ENCODE data around the gene RAVER1. TPM values are rescaled to one million over a fixed set of nuclear protein-coding genes. Genes with fewer than 3 reads are reported as not detected.

RAVER1 gene
- total RNA-seq, 1 experiment from 2014 or later: 86.9 TPM

GRCh38 chr19:10332965-10333757 is at the start of gene RAVER1 (continued):
- TF ChIP-seq IRF1 (CRISPR knock-in tag; IDR thresholded peaks at IDR 0.05) (no peak), MAX (CRISPR knock-in tag; IDR thresholded peaks at IDR 0.05) (peak; percentile 73), USF1 (CRISPR knock-in tag; IDR thresholded peaks at IDR 0.05) (0 out of 2 replicates have a peak, but pooled peaks have one; percentile 42), OVOL2 (CRISPR knock-in tag; IDR thresholded peaks at IDR 0.05; ENCODE audit: borderline replicate concordance) (no peak), ETV6 (CRISPR knock-in tag; IDR thresholded peaks at IDR 0.05) (no peak), PRRX2 (CRISPR knock-in tag; IDR thresholded peaks at IDR 0.05) (no peak), SOX15 (CRISPR knock-in tag; IDR thresholded peaks at IDR 0.05) (no peak), JUN (CRISPR knock-in tag; IDR thresholded peaks at IDR 0.05) (peak; percentile 74), CBFB (CRISPR knock-in tag; IDR thresholded peaks at IDR 0.05; ENCODE audit: low read depth) (no peak), ZNF416 (CRISPR knock-in tag; IDR thresholded peaks at IDR 0.05) (no peak), NFYB (CRISPR knock-in tag; conservative IDR thresholded peaks at IDR 0.05; ENCODE audit: low read depth) (peak; percentile 60), ZNF232 (CRISPR knock-in tag; IDR thresholded peaks at IDR 0.05) (no peak), ATF1 (CRISPR knock-in tag; IDR thresholded peaks at IDR 0.05) (no peak), ZNF281 (CRISPR knock-in tag; IDR thresholded peaks at IDR 0.05) (peak; percentile 58; the same call in 1 of the 2 replicates), NR1H2 (CRISPR knock-in tag; IDR thresholded peaks at IDR 0.05) (no peak), ZNF532 (CRISPR knock-in tag; IDR thresholded peaks at IDR 0.05; ENCODE audit: borderline replicate concordance) (no peak), MLX (CRISPR knock-in tag; IDR thresholded peaks at IDR 0.05) (no peak), ESRRA (CRISPR knock-in tag; IDR thresholded peaks at IDR 0.05; ENCODE audit: borderline replicate concordance) (no peak), IRF2 (CRISPR knock-in tag; IDR thresholded peaks at IDR 0.05; ENCODE audit: borderline replicate concordance, low read depth) (no peak), MYBL2 (CRISPR knock-in tag; IDR thresholded peaks at IDR 0.05) (0 out of 2 replicates have a peak, but pooled peaks have one; percentile 35), TCF7 (CRISPR knock-in tag; IDR thresholded peaks at IDR 0.05; ENCODE audit: low read depth) (no peak), ELF4 (CRISPR knock-in tag; IDR thresholded peaks at IDR 0.05; ENCODE audit: low read depth) (0 out of 2 replicates have a peak, but pooled peaks have one; percentile 37), ZNF423 (CRISPR knock-in tag; IDR thresholded peaks at IDR 0.05) (no peak), HMGA2 (CRISPR knock-in tag; IDR thresholded peaks at IDR 0.05) (no peak), ZNF138 (CRISPR knock-in tag; conservative IDR thresholded peaks at IDR 0.05) (no peak), RORB (CRISPR knock-in tag; IDR thresholded peaks at IDR 0.05) (no peak), ATF2 (CRISPR knock-in tag; IDR thresholded peaks at IDR 0.05; ENCODE audit: borderline replicate concordance, low read depth) (no peak), SMAD4 (CRISPR knock-in tag; IDR thresholded peaks at IDR 0.05) (no peak), NR3C1 (CRISPR knock-in tag; conservative IDR thresholded peaks at IDR 0.05; ENCODE audit: low read depth) (no peak), FOXK1 (CRISPR knock-in tag; IDR thresholded peaks at IDR 0.05) (peak; percentile 40; the same call in 1 of the 2 replicates)

All from WTC11 (cell line).